Adrenal gland (tissue), 12 donors: ENCODE measurements around the gene AVP. TPM values are rescaled to one million over a fixed set of nuclear protein-coding genes. Genes with fewer than 3 reads are reported as not detected.

Experiments used
- DNase-seq, 7 donors: peaks; one replicate each; pipeline ENCODE4 v3.0.0-alpha.2; 2019 to 2020
- H3K27ac ChIP-seq, 5 donors: fragments of 200-600 bp; sonication (generic) in 4 of 5; 1 replicate in 3 of 5; 2 replicates in 2 of 5; pipeline versions ENCODE4 v1.5.1 to v1.8.0; 2016 to 2020; ENCODE audit warnings: mild to moderate bottlenecking in 1 of 5
- H3K27me3 ChIP-seq: fragments of 200-600 bp; 2 replicates; pipeline ENCODE4 v1.8.0; 2021
- H3K36me3 ChIP-seq, 2 donors: fragments of 200-600 bp; replicated peaks in 1 of 2; 1 replicate in 1 of 2; 2 replicates in 1 of 2; pipeline versions ENCODE4 v1.5.1 to v1.8.0; 2018 to 2022
- H3K4me1 ChIP-seq, 2 donors: fragments of 200-600 bp; replicated peaks in 1 of 2; 1 replicate in 1 of 2; 2 replicates in 1 of 2; pipeline versions ENCODE4 v1.5.1 to v1.8.0; 2018 to 2021
- H3K4me3 ChIP-seq, 4 donors: fragments of 200-600 bp; sonication (generic) in 3 of 4; one replicate each; pipeline ENCODE4 v1.5.1; 2016 to 2018
- H3K9me3 ChIP-seq, 3 donors: fragments of 200-600 bp; sonication (generic) in 1 of 3; replicated peaks in 1 of 3; 1 replicate in 2 of 3; 2 replicates in 1 of 3; pipeline versions ENCODE4 v1.5.1 to v1.8.0; 2016 to 2021
- POLR2A ChIP-seq, 2 donors: fragments of 450-650 bp; IDR thresholded peaks; one replicate each; pipeline ENCODE4 v1.6.1; 2017; ENCODE audit warnings: antibody characterized with exemption in 2 of 2, mild to moderate bottlenecking in 2 of 2, moderate library complexity in 1 of 2
- WGBS, 4 donors: extraction: QIAGEN DNeasy Blood & Tissue Kit in 2 of 4; methylation state at CpG; one replicate each; pipeline versions ENCODE4 v1.1.5 to v1.1.7; 2013 to 2017; 5-methylcytosine and 5-hydroxymethylcytosine counted together
- intact Hi-C, 2 donors: fragments of 100-400 bp; cut with DNase I; formaldehyde crosslinking; loops; one replicate each; pipeline versions ENCODE4 v1.14.1 to v1.15.0; 2022 to 2023
- polyA plus RNA-seq, 3 donors: library from polyadenylated mRNA; stranded (reverse); fragments of 200-250 nt in 2 of 3; fragments of 350-450 nt in 1 of 3; fragmentation: Illumina TruSeq in 1 of 3; extraction: RNeasy Lipid Tissue Mini Kit (QIAGEN cat#74804) in 1 of 3; gene quantifications; one replicate each; pipeline ENCODE4 v1.2.3, GENCODE V29; 2013 to 2014
- total RNA-seq, 9 donors: library from RNA; depleted of rRNA in 4 of 9; stranded (reverse); fragments of >200 nt in 4 of 9; fragments of 120-200 nt in 1 of 9; fragmentation: NEBNext Ultra II Directional in 1 of 9; extraction: Animal tissue kit (Norgen Biotek cat#: 25700) in 1 of 9; gene quantifications; one replicate each; pipeline versions ENCODE4 v1.1.0 to v1.2.4, GENCODE V29; 2013 to 2023
- TF ChIP-seq, protein P1 (sequence below), 6 experiments: fragments of 450-650 bp in 4 of 6; fragments of 200-600 bp in 2 of 6; sonication (generic) in 1 of 6; IDR thresholded peaks; 1 replicate in 5 of 6; 2 replicates in 1 of 6; pipeline versions ENCODE4 v1.5.1 to v1.8.0; 2016 to 2021; ENCODE audit warnings: antibody characterized with exemption in 6 of 6, mild to moderate bottlenecking in 2 of 6, moderate library complexity in 1 of 6
- donor health status: healthy with polysubstance abuse.
- donor health status: Bipolar disorder and iron deficiency.
- donor health status: DM: yes; HTN: yes; CAD: no.
- donor health status: DM: no; HTN: no; CAD: no.
- donor health status: DM: no; HTN: no; CAD: no.
- donor health status: DM: yes; HTN: yes; CAD: no.

Gene AVP
- total and polyA plus RNA-seq, 12 donors = 0.27 to 0.75 (median 0.64) TPM; not detected in 8

DNA sequence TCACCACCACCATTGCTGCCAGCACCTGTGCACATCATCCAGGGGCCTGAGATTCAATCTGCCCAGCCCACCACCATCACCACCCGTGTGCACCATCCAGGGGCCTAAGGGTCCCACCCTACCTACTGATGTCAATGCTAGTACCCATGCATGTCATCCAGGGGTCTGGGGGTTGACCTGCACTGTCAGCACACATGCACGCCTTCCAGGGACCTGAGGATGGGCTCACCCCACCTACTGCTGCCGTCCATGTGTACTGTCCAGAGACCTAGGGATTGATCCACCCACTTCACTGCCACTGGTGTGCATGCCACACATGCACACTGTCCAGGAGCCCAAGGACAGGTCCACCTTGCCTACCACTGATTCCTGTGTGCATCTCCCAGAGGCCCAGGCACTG lies 25.0 kb downstream of the AVP start:
- Histone ChIP-seq H3K27ac (no peak overlapping the region), H3K27me3 (no peaks in the 10 kb centered on the region), H3K4me1 (no peaks in the 10 kb centered on the region), H3K36me3 (no peaks in the 10 kb centered on the region), H3K4me3 (no peak overlapping the region), H3K9me3 (no peaks in the 10 kb centered on the region)
- DNase-seq = peak in 1 of 7 donors; percentile 5
- WGBS, 4 donors = 80 to 94% (median 80%) methylated on average over 2 to 3 of the region's 3 CpGs; no CpG with 5 or more reads in 1 of the 4 donors
- intact Hi-C loops = loop anchor here (5.0 to 10.0 kb wide), 2 partner anchors 53 to 55 kb away; no protein-coding TSS in a partner anchor
- no peak for TF ChIP-seq POLR2A (IDR thresholded peaks at IDR 0.05)
- TF ChIP-seq, protein P1, sequence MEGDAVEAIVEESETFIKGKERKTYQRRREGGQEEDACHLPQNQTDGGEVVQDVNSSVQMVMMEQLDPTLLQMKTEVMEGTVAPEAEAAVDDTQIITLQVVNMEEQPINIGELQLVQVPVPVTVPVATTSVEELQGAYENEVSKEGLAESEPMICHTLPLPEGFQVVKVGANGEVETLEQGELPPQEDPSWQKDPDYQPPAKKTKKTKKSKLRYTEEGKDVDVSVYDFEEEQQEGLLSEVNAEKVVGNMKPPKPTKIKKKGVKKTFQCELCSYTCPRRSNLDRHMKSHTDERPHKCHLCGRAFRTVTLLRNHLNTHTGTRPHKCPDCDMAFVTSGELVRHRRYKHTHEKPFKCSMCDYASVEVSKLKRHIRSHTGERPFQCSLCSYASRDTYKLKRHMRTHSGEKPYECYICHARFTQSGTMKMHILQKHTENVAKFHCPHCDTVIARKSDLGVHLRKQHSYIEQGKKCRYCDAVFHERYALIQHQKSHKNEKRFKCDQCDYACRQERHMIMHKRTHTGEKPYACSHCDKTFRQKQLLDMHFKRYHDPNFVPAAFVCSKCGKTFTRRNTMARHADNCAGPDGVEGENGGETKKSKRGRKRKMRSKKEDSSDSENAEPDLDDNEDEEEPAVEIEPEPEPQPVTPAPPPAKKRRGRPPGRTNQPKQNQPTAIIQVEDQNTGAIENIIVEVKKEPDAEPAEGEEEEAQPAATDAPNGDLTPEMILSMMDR (IDR thresholded peaks at IDR 0.05) = no peak

DNA sequence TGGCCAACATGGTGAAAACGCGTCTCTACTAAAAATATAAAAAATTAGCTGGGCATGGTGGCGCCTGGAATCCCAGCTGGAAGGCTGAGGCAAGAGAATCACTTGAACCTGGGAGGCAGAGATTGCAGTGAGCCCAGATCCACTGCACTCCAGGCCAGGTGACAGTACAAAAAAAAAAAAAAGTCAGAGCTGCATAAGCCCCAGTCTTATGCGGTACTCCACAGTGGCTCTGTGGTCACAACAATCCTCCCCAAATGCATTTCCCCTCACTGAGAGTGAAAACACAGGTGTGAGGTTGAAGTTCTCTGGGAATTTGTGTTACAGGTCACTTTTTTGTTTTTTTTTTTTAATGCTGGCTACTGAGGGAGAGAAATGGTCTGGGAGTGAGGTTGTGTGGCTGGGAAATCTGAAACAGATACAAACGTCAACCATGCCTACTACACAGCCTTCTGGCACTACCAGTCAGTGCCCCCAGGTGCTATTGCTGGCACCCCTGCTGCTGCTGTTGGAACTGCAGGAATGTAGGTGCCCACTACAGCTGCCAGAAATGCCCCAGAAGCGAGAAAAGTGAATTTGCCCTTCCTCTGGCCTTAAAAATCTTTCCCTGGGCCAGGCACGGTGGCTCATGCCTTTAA lies 33.0 kb downstream of the AVP start:
- TF ChIP-seq POLR2A (IDR thresholded peaks at IDR 0.05) = no peak
- TF ChIP-seq, protein P1 (IDR thresholded peaks at IDR 0.05) = no peak
- Histone ChIP-seq H3K27ac (no peak overlapping the region), H3K4me3 (no peak overlapping the region), H3K9me3 (no peaks in the 10 kb centered on the region), H3K4me1 (peaks cover 0 to 15% of the 10 kb centered on the region in 2 donors), H3K27me3 (no peaks in the 10 kb centered on the region), H3K36me3 (peaks cover 0 to 27% of the 10 kb centered on the region in 2 donors)
- 66 to 70% (median 69%) methylated on average over 7 of the region's 7 CpGs for WGBS, 4 donors
- intact Hi-C loops = loop anchor here in 1 of 2 donors (10.0 kb wide), 1 partner anchor 63 kb away; no protein-coding TSS in a partner anchor
- DNase-seq = no peak

GRCh38 chr20:3047486-3048419 lies 36.8 kb downstream of the AVP start:
- Histone ChIP-seq H3K36me3 (peaks cover 0 to 27% of the 10 kb centered on the region in 2 donors), H3K9me3 (no peaks in the 10 kb centered on the region), H3K27me3 (no peaks in the 10 kb centered on the region), H3K4me1 (peaks cover 4 to 20% of the 10 kb centered on the region in 2 donors), H3K27ac (no peak overlapping the region), H3K4me3 (no peak overlapping the region)
- peak in 1 of 7 donors; percentile 37 for DNase-seq
- intact Hi-C loops = no loop called here
- TF ChIP-seq, protein P1 (IDR thresholded peaks at IDR 0.05) = no peak
- no peak for TF ChIP-seq POLR2A (IDR thresholded peaks at IDR 0.05)
- WGBS, 4 donors = 73 to 86% (median 83%) methylated on average over 9 to 14 of the region's 14 CpGs
